ENCODE results near the gene FBXO15. TPM values are rescaled to one million over a fixed set of nuclear protein-coding genes. Genes with fewer than 3 reads are reported as not detected.

FBXO15 gene
- total and polyA plus RNA-seq, 2 of the 8 experiments (the other 6 are each of a cell fraction or from before 2014, with no cell fraction given), result 0.84 to 0.85 TPM

DNA sequence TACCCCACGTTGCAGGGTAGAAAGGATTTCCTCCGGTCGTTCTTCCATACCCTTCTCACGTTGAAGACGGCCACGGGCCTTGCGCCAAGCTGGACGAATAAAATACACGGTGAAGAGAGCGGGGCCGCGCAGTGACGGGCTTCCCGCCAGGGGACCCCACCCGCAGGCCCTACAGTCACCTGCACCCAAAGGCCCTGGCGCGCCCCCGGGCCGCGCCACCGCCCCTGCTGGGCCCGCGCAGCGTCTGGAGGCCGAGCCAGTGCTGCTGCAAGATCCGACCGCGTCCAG is 199 bp downstream of the FBXO15 start (continued):
- TF ChIP-seq, protein P1, sequence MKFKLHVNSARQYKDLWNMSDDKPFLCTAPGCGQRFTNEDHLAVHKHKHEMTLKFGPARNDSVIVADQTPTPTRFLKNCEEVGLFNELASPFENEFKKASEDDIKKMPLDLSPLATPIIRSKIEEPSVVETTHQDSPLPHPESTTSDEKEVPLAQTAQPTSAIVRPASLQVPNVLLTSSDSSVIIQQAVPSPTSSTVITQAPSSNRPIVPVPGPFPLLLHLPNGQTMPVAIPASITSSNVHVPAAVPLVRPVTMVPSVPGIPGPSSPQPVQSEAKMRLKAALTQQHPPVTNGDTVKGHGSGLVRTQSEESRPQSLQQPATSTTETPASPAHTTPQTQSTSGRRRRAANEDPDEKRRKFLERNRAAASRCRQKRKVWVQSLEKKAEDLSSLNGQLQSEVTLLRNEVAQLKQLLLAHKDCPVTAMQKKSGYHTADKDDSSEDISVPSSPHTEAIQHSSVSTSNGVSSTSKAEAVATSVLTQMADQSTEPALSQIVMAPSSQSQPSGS (IDR thresholded peaks at IDR 0.05; ENCODE audit: low read length), result no peak
- no peak for TF ChIP-seq SRF (IDR thresholded peaks at IDR 0.05; ENCODE audit: low read depth, low read length)
- TF ChIP-seq SUZ12 (IDR thresholded peaks at IDR 0.05; ENCODE audit: low read length), result no peak
- no peak for TF ChIP-seq BACH1 (IDR thresholded peaks at IDR 0.05; ENCODE audit: low read length)
- no peak for TF ChIP-seq PHF8 (conservative IDR thresholded peaks at IDR 0.05; ENCODE audit: low read depth, low read length)
- TF ChIP-seq RBBP5 (IDR thresholded peaks at IDR 0.05; ENCODE audit: borderline replicate concordance, low read depth, low read length), result 0 out of 2 replicates have a peak, but pooled peaks have one; percentile 72
- no peak for TF ChIP-seq RAD21 (IDR thresholded peaks at IDR 0.05 in 1 of 2, conservative IDR thresholded peaks at IDR 0.05 in 1 of 2; ENCODE audit: low read depth in 2 of 2, low read length in 2 of 2)
- TF ChIP-seq NANOG (IDR thresholded peaks at IDR 0.05; ENCODE audit: insufficient read depth, low read depth, low read length, poor library complexity, severe bottlenecking), result no peak
- TF ChIP-seq SIN3A (conservative IDR thresholded peaks at IDR 0.05 in 1 of 2, IDR thresholded peaks at IDR 0.05 in 1 of 2; ENCODE audit: low read depth in 1 of 2, low read length in 2 of 2), result peak in 1 of 2 experiments; percentile 58; a peak in 1 of 4 replicates
